ENCODE data around the gene CCDC13. TPM values are rescaled to one million over a fixed set of nuclear protein-coding genes. Genes with fewer than 3 reads are reported as not detected.

Gene CCDC13
- total RNA-seq, 6 experiments from 2014 or later: 1.2 to 2.5 (median 1.6) TPM

GRCh38 chr3:42803414-42804105, 30.5 kb upstream of the CCDC13 start:
- Histone ChIP-seq H3K27ac (peak overlapping the region; percentile 98 to 99 (median 98)), H3K27me3 (no peaks in the 10 kb centered on the region), H3K9me3 (no peaks in the 10 kb centered on the region), H3K4me3 (peak overlapping the region; percentile 82 to 91 (median 86)), H3K36me3 (no peaks in the 10 kb centered on the region), H3K4me1 (peaks cover 0 to 42% (median 3%) of the 10 kb centered on the region in 4 donors)
- peak; percentile 24 to 64 (median 59) for ATAC-seq
- DNase-seq: peak; percentile 55 to 75 (median 72)
- TF ChIP-seq CTCF (IDR thresholded peaks at IDR 0.05) (no peak), POLR2A (IDR thresholded peaks at IDR 0.05) (peak; percentile 18)
- intact Hi-C loops (cut with DNase I): no loop called here
- WGBS (ENCODE audit: insufficient coverage, low coverage, low lambda C conversion rate, missing lambda C conversion rate): 0% methylated on average over 25 of the region's 33 CpGs

DNA sequence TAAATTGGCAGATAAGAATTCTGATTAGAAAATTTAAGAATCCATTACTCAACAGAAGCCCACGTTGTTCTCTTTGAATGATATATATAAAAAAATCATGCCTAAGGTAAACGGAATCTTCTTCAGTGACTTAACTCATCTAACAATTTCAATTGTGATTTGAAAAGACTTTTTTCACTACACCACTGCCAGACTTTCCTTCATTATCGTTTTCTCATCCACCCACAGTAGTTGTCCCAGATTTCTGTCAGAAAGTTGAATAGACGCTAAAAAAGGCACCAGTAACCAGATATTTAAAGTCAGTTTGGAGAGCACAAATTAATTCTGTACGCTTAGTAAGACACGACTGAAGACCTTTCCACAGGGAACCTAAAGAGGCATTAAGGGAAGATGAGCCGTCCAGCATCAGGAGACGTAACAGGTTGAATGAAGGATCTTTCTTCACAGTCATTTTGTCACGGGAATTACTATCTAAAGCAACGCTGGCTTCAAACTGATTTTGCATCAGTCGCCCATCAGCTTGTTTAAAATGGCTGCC, 29.9 kb upstream of the CCDC13 start:
- Histone ChIP-seq H3K9me3 (no peaks in the 10 kb centered on the region), H3K27ac (peak overlapping the region; percentile 98 to 99 (median 98)), H3K27me3 (no peaks in the 10 kb centered on the region), H3K4me1 (peaks cover 0 to 42% (median 3%) of the 10 kb centered on the region in 4 donors), H3K4me3 (peak overlapping the region; percentile 82 to 91 (median 86)), H3K36me3 (no peaks in the 10 kb centered on the region)
- DNase-seq (no peak), ATAC-seq (no peak)
- TF ChIP-seq CTCF (IDR thresholded peaks at IDR 0.05) (no peak), POLR2A (IDR thresholded peaks at IDR 0.05) (no peak)
- WGBS (ENCODE audit: insufficient coverage, low coverage, low lambda C conversion rate, missing lambda C conversion rate): 15% methylated on average over 11 of the region's 11 CpGs
- intact Hi-C loops (cut with DNase I): no loop called here

GRCh38 chr3:42801784-42802183, 28.7 kb upstream of the CCDC13 start:
- Histone ChIP-seq H3K27me3 (no peaks in the 10 kb centered on the region), H3K4me1 (peaks cover 0 to 42% (median 3%) of the 10 kb centered on the region in 4 donors), H3K4me3 (peak overlapping the region in 2 of 3 donors; percentile 86 to 91), H3K9me3 (no peaks in the 10 kb centered on the region), H3K36me3 (no peaks in the 10 kb centered on the region), H3K27ac (peak overlapping the region; percentile 0 to 99 (median 70))
- 61% methylated on average over 4 of the region's 4 CpGs for WGBS (ENCODE audit: insufficient coverage, low coverage, low lambda C conversion rate, missing lambda C conversion rate)
- DNase-seq (no peak), ATAC-seq (no peak)
- TF ChIP-seq POLR2A (IDR thresholded peaks at IDR 0.05): no peak
- no peak for TF ChIP-seq CTCF (IDR thresholded peaks at IDR 0.05)
- intact Hi-C loops (cut with DNase I): no loop called here

DNA sequence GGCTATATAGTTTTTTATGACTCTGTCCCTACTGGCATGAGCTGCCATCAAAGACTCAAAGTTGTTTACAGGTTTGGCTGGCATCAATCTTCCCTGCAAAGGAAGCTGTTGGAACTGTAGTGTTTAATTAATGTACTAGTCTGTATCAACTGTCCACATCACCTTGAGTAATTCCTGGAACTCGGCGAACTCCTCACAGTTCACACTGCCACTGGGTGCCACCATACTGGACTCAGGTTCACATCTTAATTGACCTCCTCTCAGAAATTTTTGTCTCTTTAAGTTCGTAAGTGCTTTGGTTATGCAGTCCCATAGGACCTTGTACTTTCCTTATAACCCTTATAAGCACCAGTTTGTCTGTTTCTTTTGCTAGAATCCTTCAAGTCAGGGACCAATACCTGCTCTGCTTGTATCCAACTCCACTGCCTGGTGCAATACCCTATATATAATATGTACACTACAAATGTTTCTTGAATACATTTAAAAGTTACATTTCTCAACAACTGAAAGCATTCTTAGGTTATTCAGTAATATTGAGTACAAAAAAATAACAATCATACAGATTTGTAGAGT, 28.1 kb upstream of the CCDC13 start:
- DNase-seq: no peak
- TF ChIP-seq POLR2A (IDR thresholded peaks at IDR 0.05): peak; percentile 28
- TF ChIP-seq CTCF (IDR thresholded peaks at IDR 0.05): no peak
- ATAC-seq: no peak
- intact Hi-C loops (cut with DNase I): no loop called here
- Histone ChIP-seq H3K36me3 (no peaks in the 10 kb centered on the region), H3K4me3 (peak overlapping the region; percentile 1 to 91 (median 1)), H3K4me1 (peaks cover 0 to 42% (median 3%) of the 10 kb centered on the region in 4 donors), H3K27me3 (no peaks in the 10 kb centered on the region), H3K27ac (peak overlapping the region; percentile 0 to 99 (median 70)), H3K9me3 (no peaks in the 10 kb centered on the region)
- WGBS (ENCODE audit: insufficient coverage, low coverage, low lambda C conversion rate, missing lambda C conversion rate): 51% methylated on average over 3 of the region's 3 CpGs

Data from right lobe of liver (tissue), 6 donors.